ENCODE data around the gene CNTF. TPM values are rescaled to one million over a fixed set of nuclear protein-coding genes. Genes with fewer than 3 reads are reported as not detected.

CNTF gene
- total and polyA plus RNA-seq, 2 experiments from 2014 or later, result 0.46 to 1.6 TPM

DNA sequence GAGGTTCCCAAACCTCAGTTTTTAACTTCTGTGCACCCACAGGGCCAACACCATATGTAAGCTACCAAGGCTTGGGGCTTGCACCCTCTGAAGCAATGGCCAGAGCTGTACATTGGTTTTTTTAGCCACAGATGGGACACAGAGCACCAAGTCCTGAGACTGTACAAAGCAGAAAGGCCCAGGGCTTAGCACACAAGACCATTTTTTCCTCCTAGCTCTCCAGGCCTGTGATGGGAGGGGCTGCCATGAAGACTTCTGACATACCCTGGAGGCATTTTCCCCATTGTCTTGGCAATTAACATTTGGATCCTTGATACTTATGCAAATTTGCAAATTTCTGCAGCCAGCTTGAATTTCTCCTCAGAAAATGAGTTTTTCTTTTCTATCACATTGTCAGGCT, 23.4 kb downstream of the CNTF start:
- H3F3A ChIP-seq (ENCODE audit: insufficient read depth), result no peaks in the 10 kb centered on the region
- no peak overlapping the region for H2AFZ ChIP-seq
- in situ Hi-C loops (cut with MboI), result no loop called here
- no peak for DNase-seq
- no peaks in the 10 kb centered on the region for H3K36me3 ChIP-seq (ENCODE audit: low read depth)
- no peaks in the 10 kb centered on the region for H4K20me1 ChIP-seq (ENCODE audit: insufficient read depth)
- H3K9ac ChIP-seq, result no peak overlapping the region
- no peak overlapping the region for H3K4me2 ChIP-seq (ENCODE audit: unreplicated experiment)
- no peaks in the 10 kb centered on the region for H3K79me2 ChIP-seq (ENCODE audit: insufficient read depth)
- no peaks in the 10 kb centered on the region for H3K9me2 ChIP-seq (ENCODE audit: insufficient read depth)
- no peak overlapping the region for H3K4me3 ChIP-seq
- TF ChIP-seq EZH2phosphoT487 (IDR thresholded peaks at IDR 0.05; ENCODE audit: insufficient read depth, low read depth) (no peak), EZH2 (IDR thresholded peaks at IDR 0.05; ENCODE audit: insufficient read depth, poor library complexity, severe bottlenecking) (no peak)
- H3K27me3 ChIP-seq (replicated peaks; ENCODE audit: insufficient read depth), result no peaks in the 10 kb centered on the region
- no peaks in the 10 kb centered on the region for H3K9me3 ChIP-seq (ENCODE audit: low read depth)
- no peak overlapping the region for H3K27ac ChIP-seq
- H3K4me1 ChIP-seq (ENCODE audit: insufficient read depth), result no peaks in the 10 kb centered on the region

DNA sequence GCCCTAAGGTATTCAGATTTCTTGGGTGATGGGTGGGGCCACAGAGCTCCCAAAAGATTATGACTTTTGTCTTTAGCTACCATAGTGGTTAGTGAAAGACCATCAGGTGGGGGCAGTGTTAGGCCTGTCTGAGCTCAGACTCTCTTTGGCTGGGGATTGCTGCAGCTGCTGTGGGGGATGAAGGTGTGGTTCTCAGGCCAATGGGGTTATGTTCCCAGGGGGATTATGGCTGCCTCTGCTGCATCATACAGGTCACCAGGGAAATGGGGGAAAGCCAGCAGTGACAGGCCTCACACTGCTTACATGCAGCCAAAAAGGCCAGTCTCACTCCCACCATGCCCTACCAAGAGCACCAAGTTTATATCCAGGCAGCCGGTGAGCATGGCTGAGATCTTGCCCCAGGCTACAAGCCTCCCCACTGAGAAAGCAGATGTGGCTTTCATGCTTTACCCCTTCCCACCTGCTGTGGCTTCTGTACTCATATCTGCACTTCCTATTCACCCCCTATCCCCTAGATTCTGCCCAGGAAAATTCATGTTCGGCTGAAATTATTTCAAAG, 24.8 kb downstream of the CNTF start:
- Histone ChIP-seq H3K9me2 (ENCODE audit: insufficient read depth) (no peaks in the 10 kb centered on the region), H3K27ac (no peak overlapping the region), H4K20me1 (ENCODE audit: insufficient read depth) (no peaks in the 10 kb centered on the region), H2AFZ (no peak overlapping the region), H3K4me2 (ENCODE audit: unreplicated experiment) (no peak overlapping the region), H3K4me1 (ENCODE audit: insufficient read depth) (no peaks in the 10 kb centered on the region), H3K9ac (no peak overlapping the region), H3F3A (ENCODE audit: insufficient read depth) (no peaks in the 10 kb centered on the region), H3K79me2 (ENCODE audit: insufficient read depth) (no peaks in the 10 kb centered on the region), H3K27me3 (replicated peaks; ENCODE audit: insufficient read depth) (no peaks in the 10 kb centered on the region), H3K9me3 (ENCODE audit: low read depth) (no peaks in the 10 kb centered on the region), H3K36me3 (ENCODE audit: low read depth) (no peaks in the 10 kb centered on the region), H3K4me3 (no peak overlapping the region)
- 56 to 64% methylated on average over 2 of the region's 2 CpGs for WGBS, 2 experiments (ENCODE audit: low coverage in 1 of 2, low lambda C conversion rate in 2 of 2, missing lambda C conversion rate in 2 of 2)
- TF ChIP-seq EZH2phosphoT487 (IDR thresholded peaks at IDR 0.05; ENCODE audit: insufficient read depth, low read depth), result no peak
- TF ChIP-seq EZH2 (IDR thresholded peaks at IDR 0.05; ENCODE audit: insufficient read depth, poor library complexity, severe bottlenecking), result no peak
- DNase-seq, result no peak
- in situ Hi-C loops (cut with MboI), result no loop called here

DNA sequence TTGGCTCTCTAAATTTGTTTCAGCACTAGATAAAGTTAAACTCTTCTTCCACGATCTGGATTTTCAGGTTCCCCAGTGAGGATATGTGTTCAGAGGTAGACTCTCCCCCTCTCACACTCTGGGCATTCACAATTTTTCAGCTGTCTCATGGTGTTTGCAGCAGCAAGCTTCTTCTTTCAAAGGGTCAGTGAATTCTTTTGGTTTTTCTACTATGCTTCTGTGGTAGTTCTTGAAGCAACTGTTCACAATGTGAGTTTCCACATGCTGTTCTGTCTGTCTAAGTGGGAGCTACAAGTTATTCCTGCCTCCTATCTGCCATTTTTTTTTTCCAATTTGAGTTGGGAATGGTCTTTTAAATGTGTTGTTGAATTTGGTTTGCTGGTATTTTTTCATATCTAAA, 25.4 kb downstream of the CNTF start:
- no peak for TF ChIP-seq EZH2 (IDR thresholded peaks at IDR 0.05; ENCODE audit: insufficient read depth, poor library complexity, severe bottlenecking)
- no peak for TF ChIP-seq EZH2phosphoT487 (IDR thresholded peaks at IDR 0.05; ENCODE audit: insufficient read depth, low read depth)
- in situ Hi-C loops (cut with MboI), result no loop called here
- WGBS, 2 experiments (ENCODE audit: low coverage in 1 of 2, low lambda C conversion rate in 2 of 2, missing lambda C conversion rate in 2 of 2), result 0 to 3% methylated on average over 1 of the region's 1 CpG

DNA sequence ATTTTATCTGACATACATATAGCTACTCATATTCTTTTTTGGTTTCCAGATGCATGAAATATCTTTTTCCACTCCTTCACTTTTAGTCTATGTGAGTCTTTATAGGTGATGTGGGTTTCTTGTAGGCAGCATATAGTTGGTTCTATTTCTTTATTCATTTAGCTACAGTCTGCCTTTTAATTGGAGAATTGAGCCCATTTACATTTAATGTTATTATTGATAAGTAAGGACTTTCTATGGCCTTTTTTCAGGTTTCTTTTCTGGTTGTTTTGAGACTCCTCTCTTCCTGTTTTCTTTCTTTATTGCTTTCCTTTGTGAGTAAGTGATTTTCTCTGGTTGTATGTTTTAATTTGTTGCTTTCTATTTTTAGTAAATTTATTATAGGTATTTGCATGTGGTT, 27.2 kb downstream of the CNTF start:
- no peaks in the 10 kb centered on the region for H3K9me3 ChIP-seq (ENCODE audit: low read depth)
- no peaks in the 10 kb centered on the region for H3K4me1 ChIP-seq (ENCODE audit: insufficient read depth)
- no peaks in the 10 kb centered on the region for H3K27me3 ChIP-seq (replicated peaks; ENCODE audit: insufficient read depth)
- in situ Hi-C loops (cut with MboI), result loop anchor here (10.0 kb wide), 1 partner anchor 135 kb away; no protein-coding TSS in a partner anchor
- no peaks in the 10 kb centered on the region for H4K20me1 ChIP-seq (ENCODE audit: insufficient read depth)
- DNase-seq, result no peak
- no peak overlapping the region for H3K4me3 ChIP-seq
- TF ChIP-seq EZH2 (IDR thresholded peaks at IDR 0.05; ENCODE audit: insufficient read depth, poor library complexity, severe bottlenecking) (no peak), EZH2phosphoT487 (IDR thresholded peaks at IDR 0.05; ENCODE audit: insufficient read depth, low read depth) (no peak)
- H3K27ac ChIP-seq, result no peak overlapping the region
- no peaks in the 10 kb centered on the region for H3K36me3 ChIP-seq (ENCODE audit: low read depth)
- H3K4me2 ChIP-seq (ENCODE audit: unreplicated experiment), result no peak overlapping the region
- no peaks in the 10 kb centered on the region for H3K9me2 ChIP-seq (ENCODE audit: insufficient read depth)
- H3F3A ChIP-seq (ENCODE audit: insufficient read depth), result no peaks in the 10 kb centered on the region
- H3K9ac ChIP-seq, result no peak overlapping the region
- no peaks in the 10 kb centered on the region for H3K79me2 ChIP-seq (ENCODE audit: insufficient read depth)
- H2AFZ ChIP-seq, result no peak overlapping the region

More for the DNA sequence above, 25.4 kb downstream of the CNTF start:
- Histone ChIP-seq H3K4me2 (ENCODE audit: unreplicated experiment) (no peak overlapping the region), H3K36me3 (ENCODE audit: low read depth) (no peaks in the 10 kb centered on the region), H3K79me2 (ENCODE audit: insufficient read depth) (no peaks in the 10 kb centered on the region), H3K4me3 (no peak overlapping the region), H3K27me3 (replicated peaks; ENCODE audit: insufficient read depth) (no peaks in the 10 kb centered on the region), H3K4me1 (ENCODE audit: insufficient read depth) (no peaks in the 10 kb centered on the region), H3K27ac (no peak overlapping the region), H4K20me1 (ENCODE audit: insufficient read depth) (no peaks in the 10 kb centered on the region), H2AFZ (no peak overlapping the region), H3K9me2 (ENCODE audit: insufficient read depth) (no peaks in the 10 kb centered on the region), H3K9ac (no peak overlapping the region), H3F3A (ENCODE audit: insufficient read depth) (no peaks in the 10 kb centered on the region), H3K9me3 (ENCODE audit: low read depth) (no peaks in the 10 kb centered on the region)
- no peak for DNase-seq

DNA sequence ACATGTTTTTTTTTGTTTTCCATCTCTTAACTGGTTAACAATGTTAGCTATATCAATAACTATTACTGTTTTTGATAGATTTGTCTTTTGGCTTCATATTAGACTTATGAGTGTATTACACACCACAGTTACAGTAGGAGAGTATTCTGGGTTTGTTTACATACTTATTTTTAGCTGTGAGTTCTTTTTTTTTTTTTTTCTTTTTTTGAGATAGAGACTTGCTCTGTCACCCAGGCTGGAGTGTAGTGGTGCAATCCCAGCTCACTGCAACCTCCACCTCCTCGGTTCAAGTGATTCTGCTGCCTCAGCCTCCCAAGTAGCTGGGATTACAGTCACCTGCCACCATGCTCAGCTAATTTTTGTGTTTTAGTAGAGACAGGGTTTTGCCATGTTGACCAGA, 28.0 kb downstream of the CNTF start:
- H3K9me3 ChIP-seq (ENCODE audit: low read depth), result no peaks in the 10 kb centered on the region
- no peaks in the 10 kb centered on the region for H3K79me2 ChIP-seq (ENCODE audit: insufficient read depth)
- no peaks in the 10 kb centered on the region for H3K27me3 ChIP-seq (replicated peaks; ENCODE audit: insufficient read depth)
- H3K27ac ChIP-seq, result no peak overlapping the region
- in situ Hi-C loops (cut with MboI), result loop anchor here (10.0 kb wide), 1 partner anchor 134 kb away; no protein-coding TSS in a partner anchor
- no peak overlapping the region for H2AFZ ChIP-seq
- no peak overlapping the region for H3K4me2 ChIP-seq (ENCODE audit: unreplicated experiment)
- H3K9ac ChIP-seq, result no peak overlapping the region
- H3K36me3 ChIP-seq (ENCODE audit: low read depth), result no peaks in the 10 kb centered on the region
- TF ChIP-seq EZH2 (IDR thresholded peaks at IDR 0.05; ENCODE audit: insufficient read depth, poor library complexity, severe bottlenecking), result no peak
- no peak for DNase-seq
- H3K4me3 ChIP-seq, result no peak overlapping the region
- H3K9me2 ChIP-seq (ENCODE audit: insufficient read depth), result no peaks in the 10 kb centered on the region
- H3K4me1 ChIP-seq (ENCODE audit: insufficient read depth), result no peaks in the 10 kb centered on the region
- H3F3A ChIP-seq (ENCODE audit: insufficient read depth), result no peaks in the 10 kb centered on the region
- no peaks in the 10 kb centered on the region for H4K20me1 ChIP-seq (ENCODE audit: insufficient read depth)
- 17 to 50% methylated on average over 1 of the region's 1 CpG for WGBS, 2 experiments (ENCODE audit: low coverage in 1 of 2, low lambda C conversion rate in 2 of 2, missing lambda C conversion rate in 2 of 2)

Data from GM23248 (cell line).